G401.6 (cell line): ENCODE data around the gene FBXO21.

Experiments
- FAIRE-seq: peaks from 2 replicates; lab custom pipeline; 2012; peaks lifted over from hg19 to GRCh38; lab: Jason Lieb, UNC

FBXO21 gene

GRCh38 chr12:117139025-117139717 lies 51.1 kb downstream of the FBXO21 start:
- no peak for FAIRE-seq

GRCh38 chr12:117134721-117135120 lies 55.5 kb downstream of the FBXO21 start:
- FAIRE-seq: no peak

DNA sequence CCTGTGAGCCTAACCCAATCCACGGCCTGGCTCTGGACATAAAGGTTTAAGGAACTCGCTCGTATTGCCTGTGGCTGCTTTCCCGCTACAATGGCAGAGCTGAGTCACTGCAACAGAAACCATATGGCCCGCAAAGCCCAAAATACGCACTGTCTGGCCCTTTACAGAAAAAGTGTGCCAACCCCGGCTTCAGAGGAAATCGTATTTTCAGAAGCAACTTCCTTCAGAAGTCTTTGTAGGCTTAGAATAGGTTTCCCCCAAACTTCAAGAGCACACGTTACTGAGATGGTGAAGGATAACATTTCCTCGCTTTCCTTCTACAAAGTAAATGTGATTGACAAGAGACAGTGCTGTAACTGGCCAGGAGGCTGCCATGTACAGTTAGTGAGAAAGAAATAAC lies 56.2 kb downstream of the FBXO21 start:
- no peak for FAIRE-seq

- FAIRE-seq: no peak
These were observed 59.5 kb downstream of the FBXO21 start for GRCh38 chr12:117130801-117131200.

- no peak for FAIRE-seq
These were observed 60.9 kb downstream of the FBXO21 start for GRCh38 chr12:117129391-117129790.

DNA sequence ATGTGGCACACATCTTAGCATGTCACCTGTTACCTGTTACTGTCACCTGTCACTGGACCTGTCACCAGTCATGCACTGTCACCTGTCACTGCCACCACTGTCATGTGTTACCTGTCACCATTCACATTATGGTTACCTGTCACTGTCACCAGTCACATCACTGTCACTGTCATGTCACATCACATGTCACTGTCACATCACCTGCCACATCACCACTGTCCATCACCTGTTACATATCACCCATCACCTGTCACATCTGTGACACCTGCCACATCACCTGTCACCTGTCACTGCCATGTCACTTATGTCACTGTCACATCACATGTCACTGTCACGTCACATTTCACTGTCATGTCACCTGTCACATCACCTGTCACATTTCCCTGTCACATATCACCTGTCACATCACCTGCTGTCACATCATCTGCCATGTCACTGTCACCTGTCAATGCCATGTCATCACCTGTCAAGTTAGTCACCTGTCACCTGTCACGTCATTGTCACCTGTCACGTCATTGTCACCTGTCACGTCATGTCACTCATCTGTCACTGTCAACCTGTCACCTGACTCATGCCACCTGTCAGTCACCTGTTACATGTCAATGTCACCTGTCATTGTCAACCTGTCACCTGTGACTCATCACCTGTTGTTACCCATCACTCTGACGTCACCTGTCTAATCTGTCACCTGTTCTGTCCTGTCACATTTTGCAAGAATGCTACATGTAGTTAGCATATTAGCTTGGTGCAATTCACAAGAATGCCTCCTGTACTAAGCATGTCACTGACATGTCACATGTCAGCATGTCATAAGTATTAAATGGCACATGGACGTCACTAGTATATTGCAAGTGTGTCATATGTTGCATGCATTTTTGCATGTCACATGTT lies 62.1 kb downstream of the FBXO21 start:
- FAIRE-seq: no peak

DNA sequence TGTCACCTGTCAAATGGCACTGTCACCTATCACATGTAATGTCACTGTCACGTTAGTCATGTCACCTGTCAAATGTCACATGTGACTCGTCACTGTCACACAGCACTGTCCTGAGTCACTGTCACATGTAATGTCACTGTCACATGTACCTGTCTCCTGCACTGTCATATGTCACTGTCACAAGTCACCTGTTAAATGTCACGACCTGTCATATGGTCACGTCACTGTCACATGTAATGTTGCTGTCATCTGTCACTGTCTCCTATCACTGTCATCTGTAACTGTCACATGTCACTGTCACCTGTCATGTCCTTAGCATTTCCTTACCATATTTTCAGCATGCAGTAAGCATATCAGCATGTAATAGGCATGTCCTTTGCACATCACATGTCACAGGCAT lies 63.9 kb downstream of the FBXO21 start:
- FAIRE-seq: no peak

- no peak for FAIRE-seq
These were observed 64.5 kb downstream of the FBXO21 start for GRCh38 chr12:117125767-117126166.

- no peak for FAIRE-seq
These were observed 65.0 kb downstream of the FBXO21 start for GRCh38 chr12:117125272-117125613.

- no peak for FAIRE-seq
These were observed 65.6 kb downstream of the FBXO21 start for GRCh38 chr12:117124421-117125271.

DNA sequence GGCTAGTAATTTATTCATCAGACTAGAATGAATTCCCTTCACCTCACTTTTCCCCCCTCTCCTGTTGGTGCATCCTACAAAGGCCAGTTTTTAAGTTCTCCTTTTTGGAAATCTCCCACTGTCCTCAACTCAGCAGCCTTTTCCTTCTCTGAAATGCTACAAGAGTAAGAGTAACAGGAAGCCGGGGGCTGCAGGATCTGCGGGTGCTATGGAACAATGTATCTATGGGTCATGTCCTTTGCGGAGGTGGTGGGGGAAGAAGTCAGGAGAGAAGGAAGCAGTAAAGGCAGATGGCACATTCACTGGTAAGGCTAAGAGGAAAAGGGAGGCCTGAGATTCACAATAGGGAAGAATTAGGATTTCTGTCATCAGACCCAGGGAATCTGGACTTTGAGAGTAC lies 68.8 kb downstream of the FBXO21 start:
- FAIRE-seq: no peak

DNA sequence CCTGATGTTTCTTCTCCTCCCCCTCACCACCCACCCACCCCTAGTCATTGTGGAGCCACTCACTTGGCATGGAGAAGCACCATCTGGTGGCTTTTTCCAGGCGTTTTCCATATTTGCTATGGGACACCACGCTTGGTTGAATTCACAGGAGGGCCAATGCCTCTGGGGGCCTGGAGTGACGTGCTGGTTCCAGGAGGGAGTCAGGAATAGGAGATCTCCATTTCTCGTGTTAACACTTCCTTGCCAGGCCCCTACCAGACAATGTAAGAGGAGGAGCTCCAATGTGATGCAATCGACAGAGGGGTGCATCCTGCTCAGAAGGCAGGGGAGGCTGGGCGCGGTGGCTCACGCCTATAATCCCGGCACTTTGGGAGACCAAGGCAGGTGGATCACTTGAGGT lies 69.5 kb downstream of the FBXO21 start:
- no peak for FAIRE-seq

DNA sequence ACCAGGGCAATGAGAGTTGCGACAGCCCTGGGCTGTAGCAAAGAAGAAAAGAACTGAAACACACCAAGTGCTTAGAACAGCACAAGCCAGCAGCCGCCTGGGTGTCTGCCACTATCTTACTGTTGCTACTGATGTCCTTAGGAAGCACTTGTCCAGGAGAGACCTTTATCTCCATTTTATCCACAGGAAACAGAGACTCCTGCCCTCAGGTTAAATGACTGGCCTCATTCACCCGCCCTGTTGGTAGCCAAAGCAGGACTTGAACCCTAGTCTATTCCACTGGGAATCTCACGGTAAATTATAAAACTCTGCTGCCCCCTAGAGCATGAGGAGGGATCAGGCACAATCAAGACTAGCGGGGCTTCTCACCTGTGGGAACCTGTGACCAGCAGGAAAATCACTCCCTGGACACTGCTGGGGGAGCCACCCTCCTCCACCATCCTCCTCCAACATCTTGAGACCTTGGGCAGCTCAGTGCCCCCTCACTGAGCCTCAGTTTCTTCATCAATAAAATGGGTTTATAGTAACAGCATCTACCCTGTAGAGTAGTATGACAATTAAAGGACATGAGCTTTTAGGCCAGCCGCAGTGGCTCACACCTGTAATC lies 70.6 kb downstream of the FBXO21 start:
- no peak for FAIRE-seq

GRCh38 chr12:117118838-117119591 lies 71.3 kb downstream of the FBXO21 start:
- FAIRE-seq: no peak

- FAIRE-seq: no peak
These were observed 75.5 kb downstream of the FBXO21 start for GRCh38 chr12:117114784-117115183.

DNA sequence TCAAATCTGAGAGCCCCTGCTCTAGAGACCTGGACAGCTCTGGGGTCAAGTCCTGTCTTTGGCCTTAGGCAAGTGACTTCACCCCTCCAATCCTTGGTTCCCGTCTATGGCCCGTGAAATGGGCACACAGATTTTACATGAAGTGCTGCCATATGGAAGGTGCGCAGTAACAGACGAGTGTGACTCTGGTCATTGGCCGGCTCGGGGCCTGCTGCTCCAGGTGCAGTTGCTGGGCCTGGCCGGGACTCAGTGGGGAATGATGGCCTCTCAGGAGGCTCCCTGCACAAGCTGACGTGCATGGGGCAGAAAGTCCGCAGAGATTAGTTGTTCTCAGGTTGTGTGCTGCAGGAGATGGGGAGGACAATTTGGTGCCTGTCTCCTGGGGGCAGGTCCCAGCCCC lies 77.0 kb downstream of the FBXO21 start:
- no peak for FAIRE-seq

DNA sequence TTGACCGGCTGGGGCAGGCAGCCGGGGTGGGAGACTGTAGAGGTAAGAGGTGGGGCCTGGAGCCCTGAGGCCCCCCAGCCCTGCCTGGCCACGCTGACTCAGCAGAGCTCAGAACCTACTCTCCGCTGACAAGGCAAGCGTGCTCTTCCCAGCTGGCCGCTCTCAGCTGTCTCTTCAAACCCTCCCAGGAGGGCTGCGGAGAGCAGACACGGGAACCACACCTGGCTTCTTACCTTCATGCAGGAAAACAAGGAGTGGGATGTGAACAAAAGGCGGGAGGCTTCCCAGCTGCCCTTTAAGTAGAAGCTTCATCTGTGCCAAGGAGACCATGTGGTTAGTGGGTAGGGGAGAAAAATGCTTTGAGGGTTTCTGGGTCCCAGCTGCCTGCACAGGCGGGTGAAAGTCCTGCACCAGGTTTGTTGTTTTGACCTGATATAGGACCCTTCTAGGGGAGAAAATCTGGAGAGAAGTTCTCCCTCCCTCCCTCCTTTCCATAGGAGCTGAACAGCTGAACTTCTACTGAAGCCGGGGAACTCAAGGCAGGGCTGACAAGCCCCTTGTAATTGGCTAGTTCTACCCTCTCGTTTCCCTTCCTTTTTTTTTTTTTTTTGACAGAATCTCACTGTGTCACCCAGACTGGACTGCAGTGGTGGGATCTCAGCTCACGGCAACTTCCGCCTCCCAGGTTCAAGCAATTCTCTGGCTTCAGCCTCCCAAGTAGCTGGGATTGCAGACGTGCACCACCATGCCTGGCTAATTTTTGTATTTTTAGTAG lies 78.3 kb downstream of the FBXO21 start:
- no peak for FAIRE-seq

- no peak for FAIRE-seq
These were observed 78.9 kb downstream of the FBXO21 start for GRCh38 chr12:117111386-117111785.

DNA sequence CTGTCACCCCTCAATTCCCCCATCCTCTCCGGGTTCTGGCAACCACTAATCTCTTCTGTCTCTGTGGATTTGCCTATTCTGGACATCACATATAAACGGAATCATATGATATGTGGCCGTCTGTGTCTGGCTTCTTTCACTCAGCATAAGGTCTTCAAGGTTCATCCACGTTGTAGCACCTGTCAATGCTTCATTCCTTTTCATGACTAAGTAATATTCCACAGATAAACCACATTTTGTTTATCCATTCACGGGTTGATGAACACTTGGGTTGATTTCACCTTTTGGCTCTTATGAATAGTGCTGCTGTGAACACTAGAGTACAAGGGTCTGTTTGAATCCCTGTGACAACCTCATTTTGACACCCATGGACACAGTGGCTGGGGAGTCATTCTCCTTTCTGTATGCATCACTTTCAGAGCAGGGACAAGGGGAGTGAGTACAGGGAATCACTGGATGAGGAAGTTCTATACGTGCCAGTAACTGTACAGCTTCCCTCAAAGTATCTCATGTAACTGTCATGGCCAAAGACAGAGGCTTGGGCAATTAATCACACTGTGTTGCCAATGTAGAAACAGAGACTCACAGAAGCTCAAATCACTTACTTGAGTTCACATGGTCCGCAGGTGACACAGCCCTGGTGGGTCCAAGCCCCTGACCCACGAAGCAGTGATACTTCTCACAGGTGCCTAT lies 80.2 kb downstream of the FBXO21 start:
- no peak for FAIRE-seq

DNA sequence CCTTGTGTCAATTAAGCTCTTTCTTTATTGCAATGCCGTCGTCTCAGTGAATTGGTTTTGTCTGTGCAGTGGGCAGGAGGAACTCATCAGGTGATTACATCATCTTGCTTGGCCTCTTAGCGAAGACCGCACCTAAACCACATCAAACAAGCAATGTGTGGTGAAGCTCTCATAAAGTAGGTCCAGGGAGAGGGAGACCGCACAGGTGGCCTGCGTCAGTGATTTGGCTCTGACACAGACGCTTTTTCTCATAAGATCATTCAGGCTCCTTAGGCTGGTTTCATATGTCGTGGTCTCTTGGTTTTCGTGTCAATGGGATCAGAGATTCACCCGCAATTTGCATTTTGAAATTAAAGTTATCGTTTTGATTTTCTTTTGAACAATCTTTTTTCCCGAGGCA lies 84.4 kb downstream of the FBXO21 start:
- FAIRE-seq: no peak
